DOHH2 (cell line): ENCODE results near the gene NOS1.

Source experiments
- EZH2phosphoT487 ChIP-seq: fragments of 200-600 bp; sonication (generic); IDR thresholded peaks from 2 replicates; pipeline ENCODE4 v1.6.1; 2017; ENCODE audit warnings: borderline replicate concordance, mild to moderate bottlenecking, antibody characterized with exemption, low read length, moderate library complexity, mixed read lengths
- TF ChIP-seq, protein P1 (sequence below): fragments of 200-600 bp; sonication (generic); IDR thresholded peaks from one replicate; pipeline ENCODE4 v1.5.1; 2014; ENCODE audit warnings: antibody characterized with exemption, mild to moderate bottlenecking, low read depth, low read length; ENCODE audit not compliant: poor library complexity, severe bottlenecking

DNA sequence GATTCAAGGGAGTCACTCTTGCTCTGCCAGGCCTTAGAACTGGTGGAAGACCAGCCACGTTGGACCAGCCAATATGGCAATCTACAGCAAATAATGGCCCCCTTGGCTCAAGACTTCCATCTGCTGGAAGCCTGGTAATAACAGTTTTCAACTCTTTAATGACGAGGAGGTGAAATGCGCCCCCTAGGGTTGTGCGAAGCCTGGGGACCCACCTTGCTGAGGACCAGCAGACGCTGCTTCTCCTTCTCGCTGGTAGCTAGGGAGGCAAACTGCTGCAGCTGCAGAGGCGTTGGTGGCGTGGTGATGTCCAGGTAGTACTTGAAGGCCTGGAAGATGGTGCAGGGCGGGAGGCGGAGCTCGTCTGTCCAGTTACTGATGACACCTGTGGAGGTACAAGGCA is 129.7 kb downstream of the NOS1 start:
- TF ChIP-seq, protein P1, sequence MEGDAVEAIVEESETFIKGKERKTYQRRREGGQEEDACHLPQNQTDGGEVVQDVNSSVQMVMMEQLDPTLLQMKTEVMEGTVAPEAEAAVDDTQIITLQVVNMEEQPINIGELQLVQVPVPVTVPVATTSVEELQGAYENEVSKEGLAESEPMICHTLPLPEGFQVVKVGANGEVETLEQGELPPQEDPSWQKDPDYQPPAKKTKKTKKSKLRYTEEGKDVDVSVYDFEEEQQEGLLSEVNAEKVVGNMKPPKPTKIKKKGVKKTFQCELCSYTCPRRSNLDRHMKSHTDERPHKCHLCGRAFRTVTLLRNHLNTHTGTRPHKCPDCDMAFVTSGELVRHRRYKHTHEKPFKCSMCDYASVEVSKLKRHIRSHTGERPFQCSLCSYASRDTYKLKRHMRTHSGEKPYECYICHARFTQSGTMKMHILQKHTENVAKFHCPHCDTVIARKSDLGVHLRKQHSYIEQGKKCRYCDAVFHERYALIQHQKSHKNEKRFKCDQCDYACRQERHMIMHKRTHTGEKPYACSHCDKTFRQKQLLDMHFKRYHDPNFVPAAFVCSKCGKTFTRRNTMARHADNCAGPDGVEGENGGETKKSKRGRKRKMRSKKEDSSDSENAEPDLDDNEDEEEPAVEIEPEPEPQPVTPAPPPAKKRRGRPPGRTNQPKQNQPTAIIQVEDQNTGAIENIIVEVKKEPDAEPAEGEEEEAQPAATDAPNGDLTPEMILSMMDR, result peak; percentile 54
- no peak for TF ChIP-seq EZH2phosphoT487
